Uterus (tissue), 2 donors: ENCODE data around the gene GNAS-AS1.

Experiments used
- CTCF ChIP-seq, 4 experiments: fragments of 200-600 bp in 2 of 4; fragments of 450-650 bp in 2 of 4; sonication (generic) in 2 of 4; IDR thresholded peaks; one replicate each; pipeline ENCODE4 v1.5.1; 2016 to 2019; ENCODE audit warnings: antibody characterized with exemption in 4 of 4, mild to moderate bottlenecking in 2 of 4, moderate library complexity in 1 of 4
- POLR2A ChIP-seq, 2 donors: fragments of 450-650 bp; IDR thresholded peaks; one replicate each; pipeline ENCODE4 v1.6.1; 2016; ENCODE audit warnings: antibody characterized with exemption in 2 of 2, mild to moderate bottlenecking in 1 of 2, moderate library complexity in 1 of 2

GRCh38 chr20:58797371-58798338 lies 53.0 kb downstream of the GNAS-AS1 start:
- TF ChIP-seq CTCF (IDR thresholded peaks at IDR 0.05), result no peak
- no peak for TF ChIP-seq POLR2A (IDR thresholded peaks at IDR 0.05)
